SW 1271 (cell line): ENCODE measurements around the gene CCDC7.
"Not testable (repeated sequence)": the region's sequence is repeated elsewhere in the genome, so short reads cannot be mapped to it uniquely, and the experiment has no call there.

ENCODE experiments used
- DNase-seq, 2 experiments: peaks; one replicate each; lab custom pipeline; 2025; lab: John Stamatoyannopoulos, UW

Gene CCDC7

DNA sequence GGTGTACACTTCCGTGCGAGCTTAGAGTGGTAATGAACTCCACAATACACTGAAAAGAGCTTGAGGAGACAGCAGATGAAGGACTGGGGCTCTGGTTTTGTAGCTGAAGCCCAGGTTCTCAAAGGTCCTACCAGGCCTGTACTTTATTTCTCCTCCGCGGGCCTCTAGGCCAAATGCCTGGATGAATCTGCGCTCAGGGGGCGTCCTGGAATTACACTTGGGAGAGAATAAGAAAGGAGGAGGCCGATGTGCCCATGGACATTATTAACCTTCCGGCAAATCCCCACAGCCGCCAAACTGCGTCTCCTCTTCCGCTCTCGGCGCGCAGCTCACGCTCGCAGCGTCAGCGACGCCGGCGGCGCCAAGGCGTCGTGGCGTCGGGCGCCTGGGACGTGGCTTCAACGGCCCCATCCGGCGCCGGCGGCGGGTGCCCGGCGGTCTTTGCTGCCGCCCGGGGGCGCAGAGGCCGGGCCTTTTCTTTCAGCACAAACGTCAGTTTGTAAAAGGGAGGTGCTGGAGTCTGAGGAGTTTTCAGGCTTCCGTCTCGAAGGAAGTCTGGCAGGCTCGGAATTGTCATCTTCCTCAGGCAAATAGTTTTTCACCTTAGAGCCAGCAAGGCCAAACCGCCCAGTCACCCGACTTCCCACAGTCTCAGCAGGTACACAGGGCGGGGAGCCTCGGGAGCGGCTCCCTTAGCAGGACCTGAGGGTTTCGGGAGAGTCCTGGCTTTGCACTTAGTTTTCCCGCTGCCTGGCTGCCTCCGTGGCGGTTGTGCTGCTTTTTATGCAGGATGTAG, at the start of gene CCDC7:
Gene CCDC7 (plus strand): TSS at position 401 of the 796 bp plus-strand sequence. CDS start 5,503 bp downstream, outside the sequence.
- DNase-seq, result peak; percentile 68 to 82

DNA sequence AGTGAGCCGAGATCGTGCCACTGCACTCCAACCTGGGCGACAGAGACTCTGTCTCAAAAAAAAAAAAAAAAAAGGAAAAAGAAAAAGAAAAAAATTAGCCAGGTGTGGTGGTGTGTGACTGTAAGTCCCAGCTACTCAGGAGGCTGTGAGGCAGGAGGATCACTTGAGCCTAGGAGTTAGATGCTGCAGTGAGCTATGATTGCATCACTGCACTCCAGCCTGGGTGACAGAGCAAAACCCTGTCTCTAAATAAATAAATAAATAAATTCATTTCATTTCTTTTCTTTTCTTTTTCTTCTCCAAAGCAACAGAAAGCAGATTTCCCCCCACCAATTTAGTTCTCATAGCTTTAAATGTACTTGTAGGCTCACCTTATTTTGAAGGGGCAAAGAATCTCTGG, 48.8 kb upstream of the CCDC7 start:
- not testable (repeated sequence) for DNase-seq

DNA sequence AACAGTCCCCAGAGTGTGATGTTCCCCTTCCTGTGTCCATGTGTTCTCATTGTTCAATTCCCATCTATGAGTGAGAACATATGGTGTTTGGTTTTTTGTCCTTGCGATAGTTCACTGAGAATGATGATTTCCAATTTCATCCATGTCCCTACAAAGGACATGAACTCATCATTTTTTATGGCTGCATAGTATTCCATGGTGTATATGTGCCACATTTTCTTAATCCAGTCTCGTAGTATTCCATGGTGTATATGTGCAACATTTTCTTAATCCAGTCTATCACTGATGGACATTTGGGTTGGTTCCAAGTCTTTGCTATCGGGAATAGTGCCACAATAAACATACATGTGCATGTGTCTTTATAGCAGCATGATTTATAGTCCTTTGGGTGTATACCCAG, 46.2 kb upstream of the CCDC7 start:
- DNase-seq, result not testable (repeated sequence)

DNA sequence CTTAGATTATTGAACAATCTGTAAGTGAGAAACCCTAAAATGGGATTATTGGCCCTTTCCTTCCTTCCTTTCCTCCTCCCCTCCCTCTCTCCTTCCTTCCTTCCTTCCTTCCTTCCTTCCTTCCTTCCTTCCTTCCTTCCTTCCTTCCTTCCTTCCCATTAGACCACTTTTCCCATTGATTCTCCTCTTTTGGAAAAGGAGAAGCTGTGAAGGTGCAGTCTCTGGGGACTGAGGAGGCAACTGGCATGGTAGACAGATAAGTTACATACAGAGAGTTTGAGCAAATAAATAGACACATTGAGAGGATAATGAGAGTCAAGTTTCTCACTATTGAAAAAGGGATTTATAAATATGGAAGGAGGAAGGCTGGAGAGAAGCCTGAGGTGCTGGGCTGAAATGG, 45.0 kb upstream of the CCDC7 start:
- no peak for DNase-seq

DNA sequence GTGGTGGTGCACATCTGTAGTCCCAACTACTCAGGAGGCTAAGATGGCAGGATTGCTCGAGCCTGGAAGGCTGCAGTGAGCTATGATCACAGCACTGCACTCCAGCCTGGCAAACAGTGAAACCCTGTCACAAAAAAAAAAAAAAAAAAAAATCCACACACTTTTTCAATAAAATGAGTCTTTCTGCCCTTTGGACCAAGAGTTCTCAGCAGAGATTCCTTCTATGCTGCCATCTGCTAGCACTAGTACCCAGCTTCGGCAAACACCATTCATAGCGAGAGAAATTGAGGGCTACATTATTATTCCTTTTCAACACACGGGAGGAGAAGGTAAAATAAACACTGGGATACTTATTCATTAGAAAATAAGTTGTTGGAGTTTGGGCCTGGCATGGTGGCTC, 43.4 kb upstream of the CCDC7 start:
- no peak for DNase-seq

DNA sequence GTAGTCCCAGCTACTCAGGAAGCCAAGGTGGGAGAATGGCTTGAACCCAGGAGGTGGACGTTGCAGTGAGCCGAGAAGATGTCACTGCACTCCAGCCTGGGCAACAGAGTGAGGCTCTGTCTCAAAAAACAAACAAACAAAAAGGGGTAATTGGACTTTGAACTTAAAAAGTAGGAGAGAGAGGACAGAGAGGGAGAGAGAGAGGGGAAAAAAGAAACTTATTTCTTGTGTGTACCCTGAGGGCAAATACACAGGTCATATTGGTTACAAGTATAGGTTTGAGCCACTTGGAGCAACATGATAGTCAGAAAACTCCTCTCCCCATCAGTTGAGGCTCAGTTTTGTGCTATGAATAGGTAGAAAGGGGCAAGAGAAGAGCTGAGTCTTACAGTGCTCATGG, 42.8 kb upstream of the CCDC7 start:
- no peak for DNase-seq

DNA sequence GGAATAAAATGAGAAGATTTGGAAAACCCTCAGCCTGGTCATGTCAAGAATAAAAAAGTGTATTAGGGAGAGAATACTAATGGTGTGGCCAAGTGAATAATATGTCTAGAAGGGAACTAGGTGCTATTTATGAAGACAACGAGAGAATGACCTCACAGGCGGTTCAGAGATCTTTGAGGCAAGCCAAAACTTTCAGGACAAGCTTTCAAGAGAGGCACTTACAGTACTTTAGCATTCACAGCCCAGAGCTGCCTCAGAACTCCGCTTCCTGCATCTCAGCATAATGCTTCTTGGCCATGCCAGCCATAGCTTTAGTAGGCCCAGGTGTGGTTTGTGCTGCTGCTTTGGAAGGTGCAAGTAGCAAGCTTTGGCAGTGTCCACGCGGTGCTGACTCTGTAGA, 37.2 kb upstream of the CCDC7 start:
- DNase-seq, result no peak

DNA sequence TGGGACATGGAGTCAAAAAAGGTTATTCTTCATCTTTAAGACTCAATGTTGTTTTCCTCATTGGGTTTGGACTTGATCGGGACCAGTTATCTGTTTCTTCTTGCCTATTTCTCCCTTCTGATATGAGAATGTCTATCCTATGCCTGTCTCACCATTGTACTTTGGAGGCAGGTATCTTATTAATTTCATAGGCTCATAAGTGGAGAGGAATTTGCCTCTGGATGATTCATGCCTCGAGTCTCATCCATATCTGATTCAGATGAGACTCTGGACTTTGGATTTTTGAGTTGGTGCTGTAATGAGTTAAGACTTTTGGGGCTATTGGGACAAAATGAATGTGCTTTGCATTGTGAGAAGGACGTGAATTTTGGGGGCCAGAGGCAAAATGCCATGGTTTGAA, 36.2 kb upstream of the CCDC7 start:
- DNase-seq, result no peak

DNA sequence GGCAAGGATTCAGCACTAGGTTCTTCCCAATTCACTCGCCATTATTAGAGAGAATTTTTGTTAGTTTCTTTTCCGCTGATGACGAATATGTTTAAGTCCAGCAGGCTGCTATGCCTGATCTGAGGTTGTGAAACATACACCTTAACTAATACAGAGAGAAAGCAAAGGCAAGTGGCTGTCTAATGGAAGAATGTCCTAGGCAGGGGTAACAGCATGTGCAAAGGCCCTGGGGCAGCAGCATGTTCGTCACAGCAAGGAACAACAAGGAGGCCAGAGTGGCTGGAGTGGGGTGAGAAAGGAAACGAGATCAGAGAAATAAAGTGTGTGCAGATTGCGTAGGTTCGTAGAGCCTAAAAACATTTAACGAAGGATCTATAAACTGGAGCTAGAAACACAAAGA, 35.4 kb upstream of the CCDC7 start:
- no peak for DNase-seq

DNA sequence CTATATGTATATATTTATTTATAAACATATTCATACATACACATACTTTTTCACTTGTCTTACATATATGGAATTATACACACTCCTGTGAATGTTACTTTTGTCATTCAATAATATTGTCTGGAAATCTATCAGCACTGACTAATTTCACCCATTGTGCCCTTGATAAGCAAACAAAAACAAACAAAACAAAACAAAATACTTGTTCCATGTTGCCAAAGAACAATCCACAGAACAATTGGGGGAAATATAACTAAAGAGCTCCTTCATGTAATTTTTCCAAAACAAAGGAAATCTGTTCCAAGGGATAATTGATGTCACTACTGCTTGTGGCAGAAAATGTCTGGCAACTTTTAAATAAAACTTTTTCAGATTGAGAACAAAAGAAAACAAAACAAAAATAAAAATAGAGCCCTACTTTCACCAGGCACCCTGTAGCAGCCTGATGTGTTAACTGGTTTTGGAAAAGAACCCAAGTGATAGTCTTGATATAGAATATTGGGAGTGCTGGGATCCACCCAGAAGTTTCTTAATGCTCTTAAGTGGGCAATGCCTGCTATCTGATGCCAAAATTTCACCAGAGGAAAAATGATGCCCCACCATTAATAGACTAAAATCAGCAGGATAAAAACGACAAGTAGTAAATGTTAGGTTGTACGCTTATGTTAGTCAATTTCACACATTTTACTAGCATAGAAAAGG, 34.0 kb upstream of the CCDC7 start:
- DNase-seq, result no peak

DNA sequence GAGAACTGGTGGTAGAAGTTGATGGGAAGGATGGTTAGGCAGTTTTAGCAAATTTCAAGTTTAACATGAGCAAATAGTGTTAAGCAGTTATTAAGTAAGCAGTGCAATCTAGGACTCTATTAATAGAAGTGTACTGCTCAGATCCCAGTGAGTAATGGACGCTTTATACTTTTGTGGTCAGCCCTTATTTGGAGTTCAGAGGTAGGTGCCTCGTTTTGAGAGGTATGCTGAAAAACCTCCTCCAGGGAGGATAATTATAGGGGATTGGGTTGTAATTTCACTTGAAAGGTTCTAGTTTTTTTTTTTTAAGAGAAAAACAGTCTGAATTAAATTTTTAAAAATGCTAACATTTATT, 33.5 kb upstream of the CCDC7 start:
- DNase-seq, result no peak

DNA sequence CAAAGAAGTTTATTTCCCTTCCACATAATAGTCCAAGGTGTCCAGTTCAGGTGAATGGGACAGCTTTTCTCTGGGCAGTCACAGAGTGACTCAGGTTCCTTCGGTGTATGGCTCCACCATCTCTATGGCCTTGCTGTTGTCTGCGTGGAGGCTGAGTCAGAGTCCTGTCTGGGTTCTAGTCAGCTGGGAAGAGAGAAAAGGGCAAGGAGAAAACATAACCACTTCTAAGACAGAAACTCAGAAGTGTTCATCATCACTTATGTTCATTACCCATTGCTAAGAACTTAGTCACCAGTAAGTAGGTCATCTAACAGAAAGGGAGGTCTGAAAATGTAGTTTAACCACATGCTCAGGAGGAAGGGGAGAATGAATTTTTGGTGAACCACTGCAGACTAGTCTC, 32.4 kb upstream of the CCDC7 start:
- peak in 1 of 2 experiments; percentile 12 for DNase-seq

DNA sequence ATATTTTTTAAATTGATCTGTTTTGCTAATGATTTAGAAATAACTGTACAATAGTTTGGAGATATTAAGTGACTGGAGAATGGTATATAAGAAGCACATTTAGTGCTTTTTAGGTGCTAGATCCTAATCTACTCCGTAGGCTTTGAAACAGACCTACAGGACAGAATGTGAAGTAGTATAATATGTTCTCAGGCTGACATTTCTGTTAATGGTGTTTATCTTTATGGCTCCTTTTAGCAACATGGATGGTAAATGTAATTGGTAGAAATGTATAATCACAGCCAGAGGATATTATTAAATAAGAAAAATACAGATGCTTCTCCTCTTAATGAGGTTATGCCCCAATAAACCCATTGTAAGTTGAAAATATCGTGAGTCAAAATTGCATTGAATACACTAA, 30.6 kb upstream of the CCDC7 start:
- DNase-seq, result no peak

DNA sequence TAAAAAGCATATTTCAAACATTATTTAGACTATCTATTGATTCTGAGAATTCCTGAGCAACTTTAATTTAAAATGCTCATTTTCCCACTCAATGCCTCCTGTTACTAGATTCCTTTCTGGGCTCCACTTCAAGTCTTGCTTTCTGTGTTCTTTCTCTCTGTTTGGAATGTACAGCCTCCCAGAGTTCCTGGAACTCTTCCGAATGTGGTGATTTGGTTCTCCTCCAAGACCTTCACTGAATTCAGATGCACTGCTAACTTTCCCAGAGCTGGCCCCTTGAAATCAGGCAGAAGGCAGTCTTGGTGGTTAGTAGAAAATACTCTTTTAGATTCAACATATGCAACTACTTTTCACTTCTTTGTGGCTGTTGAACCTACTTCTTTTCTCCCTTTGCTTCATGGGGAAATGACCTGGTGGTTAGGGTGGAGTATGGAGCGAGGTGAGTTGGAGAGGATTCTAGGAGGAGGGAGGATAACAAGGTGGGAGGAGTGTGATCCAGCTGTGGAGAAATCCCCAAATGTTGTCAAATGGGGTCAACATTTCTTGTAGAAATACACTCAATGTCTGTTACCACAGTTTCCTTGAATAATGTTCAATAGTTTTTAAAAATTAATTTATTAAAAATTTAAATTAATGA, 27.9 kb upstream of the CCDC7 start:
- no peak for DNase-seq

DNA sequence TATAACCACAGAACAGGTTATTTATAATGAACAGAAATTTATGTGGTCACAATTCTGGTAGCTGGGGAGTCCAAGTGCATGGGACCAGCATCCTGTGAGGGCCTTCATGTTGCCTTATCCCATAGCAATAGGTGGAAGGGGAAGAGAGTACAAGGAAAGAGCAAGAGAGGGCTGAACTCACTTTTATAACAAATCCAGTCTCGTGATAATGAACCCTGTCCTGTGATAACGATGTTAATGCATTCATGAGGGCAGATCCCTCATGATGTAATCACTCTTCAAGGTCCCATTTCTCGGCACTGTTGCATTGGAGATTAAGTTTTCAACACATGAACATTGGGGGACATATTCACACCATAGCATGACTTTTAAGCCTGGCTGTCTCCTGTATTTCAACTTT, 27.4 kb upstream of the CCDC7 start:
- no peak for DNase-seq

DNA sequence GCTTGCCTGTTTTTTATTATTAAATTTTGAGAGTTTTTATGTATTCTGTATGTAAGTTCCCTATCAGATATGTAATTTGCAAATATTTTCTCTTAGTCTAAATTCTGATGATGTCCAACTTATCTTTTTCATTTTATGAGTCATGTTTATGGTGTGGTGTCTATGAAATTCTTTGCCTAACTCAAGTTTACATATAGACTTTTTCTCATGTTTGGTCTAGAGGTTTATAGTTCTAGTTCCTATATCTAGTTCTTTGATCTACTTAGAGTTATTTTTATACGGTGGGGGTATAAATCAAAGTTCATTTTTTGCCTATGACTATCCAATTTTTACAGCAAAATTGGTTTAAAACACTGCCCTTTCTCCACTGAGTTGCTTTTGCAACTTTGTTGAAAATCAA, 26.3 kb upstream of the CCDC7 start:
- DNase-seq, result no peak

DNA sequence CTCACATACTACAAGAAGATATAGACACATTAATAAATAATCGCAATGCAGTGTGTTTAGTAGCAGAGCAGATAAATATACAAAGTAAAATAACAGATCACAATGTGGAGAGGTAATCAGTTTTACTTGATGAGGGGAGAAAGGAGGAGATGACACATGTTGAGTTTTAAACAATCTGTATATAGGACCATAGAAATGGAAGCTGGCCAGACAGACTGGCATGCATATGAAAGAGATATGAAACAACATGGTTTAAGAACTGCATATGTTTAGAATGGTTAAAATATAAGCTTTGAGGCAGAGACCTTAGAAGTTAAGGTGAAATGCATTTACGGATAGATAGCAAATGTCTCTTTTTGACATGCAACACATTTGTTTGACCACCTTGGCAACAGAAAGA, 19.8 kb upstream of the CCDC7 start:
- no peak for DNase-seq

DNA sequence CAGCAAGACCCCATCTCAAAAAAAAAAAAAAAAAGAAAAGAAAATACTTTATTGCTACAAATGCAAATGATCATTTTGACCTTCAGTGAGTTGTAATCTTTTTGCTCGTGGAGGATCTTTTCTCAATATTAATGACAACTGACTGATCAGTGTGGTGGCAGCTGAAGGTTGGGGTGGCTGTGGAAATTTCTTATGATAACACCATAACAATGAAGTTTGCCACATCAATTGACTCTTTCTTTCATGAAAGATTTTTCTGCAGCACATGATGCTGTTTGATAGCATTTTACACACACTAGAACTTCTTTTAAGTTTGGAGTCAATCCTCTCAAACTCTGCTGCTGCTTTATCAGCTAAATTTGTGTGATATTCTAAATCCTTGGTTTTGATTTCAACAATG, 12.4 kb upstream of the CCDC7 start:
- DNase-seq, result no peak

DNA sequence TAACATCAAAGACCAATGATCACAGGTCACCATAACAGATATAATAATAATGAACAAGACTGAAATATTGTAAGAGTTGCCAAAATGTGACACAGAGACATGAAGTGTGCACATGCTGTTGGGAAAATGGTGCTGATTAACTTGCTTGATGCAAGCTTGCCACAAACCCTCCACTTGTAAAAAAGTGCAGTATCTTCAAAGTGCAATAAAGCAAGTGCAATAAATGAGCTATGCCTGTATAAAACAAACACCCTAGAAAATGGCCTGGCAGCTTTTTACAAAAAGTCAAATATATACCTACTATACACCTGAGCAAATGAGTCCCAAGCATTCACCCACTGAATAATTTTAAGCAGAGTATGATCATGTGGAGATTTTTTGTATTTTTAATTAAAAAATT, 9.7 kb upstream of the CCDC7 start:
- DNase-seq, result no peak

DNA sequence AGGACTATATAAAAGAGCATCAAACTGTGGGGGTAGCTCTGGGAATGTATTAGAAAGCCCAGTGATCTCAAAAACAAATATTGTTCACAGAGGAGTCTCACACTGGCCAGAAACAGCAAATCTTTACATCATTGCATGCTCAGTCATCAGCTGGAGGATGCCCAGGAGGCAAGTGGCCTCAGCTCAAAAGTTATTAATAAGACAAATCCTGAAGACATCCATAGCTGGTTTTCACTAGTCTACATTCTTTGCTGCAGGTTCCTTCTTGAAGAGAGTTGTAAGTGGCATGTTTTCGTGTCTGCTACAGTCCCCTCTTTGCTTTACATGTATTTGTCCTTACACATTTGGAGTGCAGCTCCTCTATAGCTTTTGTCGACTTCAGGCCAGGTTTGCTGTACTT, 8.6 kb upstream of the CCDC7 start:
- DNase-seq, result no peak

DNA sequence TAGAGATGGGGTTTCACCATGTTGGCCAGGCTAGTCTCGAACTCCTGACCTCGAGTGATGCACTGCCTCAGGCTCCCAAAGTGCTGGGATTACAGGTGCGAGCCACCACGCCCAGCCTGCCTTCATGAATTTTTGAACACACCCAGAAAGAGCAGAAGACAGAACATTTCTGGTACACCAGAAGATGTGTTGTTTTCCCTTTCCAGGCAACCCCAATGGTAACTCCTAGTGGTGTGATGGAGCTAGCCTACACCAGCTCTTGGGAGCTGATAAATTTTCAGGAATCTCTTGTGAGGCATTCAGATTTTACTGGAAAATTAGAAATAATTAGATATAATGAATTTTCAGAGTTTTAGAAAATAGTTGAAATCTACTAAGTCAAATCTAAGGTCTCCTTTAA, 904 bp upstream of the CCDC7 start:
- no peak for DNase-seq

DNA sequence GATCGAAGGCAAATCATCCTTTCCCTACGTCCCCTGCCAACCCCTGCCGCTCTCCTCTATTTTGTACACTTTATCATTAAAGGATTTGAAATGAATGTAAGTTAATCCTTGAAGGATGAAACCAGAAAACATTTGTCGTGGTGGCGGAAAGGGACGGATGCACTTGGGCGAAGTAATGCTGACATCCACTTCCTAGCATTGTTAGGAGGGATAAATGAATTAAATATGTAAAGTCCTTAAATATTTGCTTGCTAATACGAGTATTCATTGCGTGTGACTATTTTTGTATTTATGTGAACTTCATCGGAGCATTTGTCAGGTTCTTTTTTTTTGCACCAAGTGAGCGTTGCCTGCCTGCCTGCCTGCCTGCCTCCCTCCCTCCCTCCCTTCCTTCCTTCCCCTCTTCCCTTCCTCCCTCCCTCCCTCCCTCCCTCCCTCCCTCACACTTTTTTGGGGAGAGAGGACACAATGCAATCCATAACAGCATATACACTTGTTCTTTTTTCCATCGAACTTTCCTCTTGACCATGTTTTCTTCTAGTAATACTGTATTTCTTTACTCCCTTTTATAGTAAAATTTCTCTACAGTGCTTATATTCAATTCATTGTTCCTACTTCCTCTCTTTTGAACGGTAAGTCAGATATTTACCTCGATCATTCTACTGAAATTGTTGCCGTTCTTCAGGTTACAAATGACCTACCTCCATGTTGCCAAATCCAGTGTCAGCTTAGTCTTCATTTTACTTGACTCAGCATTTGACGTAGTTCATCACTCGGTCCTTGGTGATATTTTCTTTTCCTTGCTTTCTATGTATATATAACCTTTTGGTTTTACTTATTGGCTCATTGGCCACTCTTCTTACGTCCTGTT, 831 bp downstream of the CCDC7 start:
- peak in 1 of 2 experiments; percentile 61 for DNase-seq
